Measurements from ENCODE around the gene TNFSF18. TPM values are rescaled to one million over a fixed set of nuclear protein-coding genes. Genes with fewer than 3 reads are reported as not detected.
"Not testable (repeated sequence)": the region's sequence is repeated elsewhere in the genome, so short reads cannot be mapped to it uniquely, and the experiment has no call there.

The TNFSF18 gene
- total and polyA plus RNA-seq, 2 of the 4 experiments (the other 2 are of a cell fraction): 0.12 to 0.18 TPM

GRCh38 chr1:173074217-173074616 is 23.5 kb upstream of the TNFSF18 start:
- H2BK5ac ChIP-seq (ENCODE audit: low read depth, low read length, poor library complexity, severe bottlenecking); H2AFZ ChIP-seq (replicated peaks; ENCODE audit: low read length, poor library complexity); H3K4me1 ChIP-seq (ENCODE audit: control insufficient read depth, insufficient read depth, low read length); H2AK5ac ChIP-seq (ENCODE audit: low read depth, low read length); H4K8ac ChIP-seq (ENCODE audit: low read depth in 2 of 2, low read length in 2 of 2); POLR2A ChIA-PET (ENCODE audit: unreplicated experiment); H3K56ac ChIP-seq (ENCODE audit: extremely low read depth, insufficient read depth, low read length); dilution Hi-C loops (cut with HindIII; ENCODE audit: low sequenced_read_pairs, unreplicated experiment); ATAC-seq (ENCODE audit: low read depth); H3K14ac ChIP-seq (replicated peaks; ENCODE audit: low read depth, low read length); H4K5ac ChIP-seq (ENCODE audit: low read depth, low read length); H2AK9ac ChIP-seq (replicated peaks; ENCODE audit: low read depth, low read length, poor library complexity); DNase-seq; H3K23ac ChIP-seq (ENCODE audit: low read depth, low read length); H3K36me3 ChIP-seq (ENCODE audit: control insufficient read depth, insufficient read depth, low read length); H2BK20ac ChIP-seq (ENCODE audit: low read depth, low read length); H3K9ac ChIP-seq (ENCODE audit: low read depth, low read length); H3K9me1 ChIP-seq (ENCODE audit: insufficient read depth, low read length); CTCF ChIA-PET; H3K4me2 ChIP-seq (ENCODE audit: low read depth, low read length); H2BK120ac ChIP-seq (ENCODE audit: low read depth, low read length); H2BK15ac ChIP-seq (ENCODE audit: low read depth, low read length); H3K4ac ChIP-seq (ENCODE audit: low read depth, low read length); in situ Hi-C loops (cut with MboI; ENCODE audit: low sequenced_read_pairs); H3K18ac ChIP-seq (ENCODE audit: low read depth, low read length); H3K27me3 ChIP-seq (ENCODE audit: control insufficient read depth, insufficient read depth, low read length); intact Hi-C loops (cut with micrococcal nuclease); H3K9me3 ChIP-seq (ENCODE audit: control insufficient read depth, insufficient read depth, low read length); H3K4me3 ChIP-seq (ENCODE audit: insufficient read depth, low read depth, low read length); H4K20me1 ChIP-seq (ENCODE audit: insufficient read depth, low read length); H3K79me1 ChIP-seq (ENCODE audit: low read depth in 1 of 2, low read length in 2 of 2); H3K27ac ChIP-seq (ENCODE audit: insufficient read depth, low read length); BruUV-seq (replicated peaks); H4K91ac ChIP-seq (ENCODE audit: insufficient read depth, low read depth, low read length): not testable (repeated sequence)
- WGBS, 2 experiments (ENCODE audit: extremely low coverage in 2 of 2, insufficient read length in 1 of 2): no CpG with 5 or more reads among the region's 6 CpGs
